HG03565 (cell line): Measurements from ENCODE around the gene DMTF1.
"Not testable (repeated sequence)": the region's sequence is repeated elsewhere in the genome, so short reads cannot be mapped to it uniquely, and the experiment has no call there.

Source experiments
- ATAC-seq: cut with Tn5 transposase; IDR thresholded peaks from one replicate; pipeline ENCODE4 v1.9.1; 2021; ENCODE audit warnings: mild to moderate bottlenecking, moderate library complexity; ENCODE audit not compliant: unreplicated experiment

DMTF1 gene

GRCh38 chr7:87220026-87220733 is 67.9 kb downstream of the DMTF1 start:
- peak; percentile 25 for ATAC-seq

- no peak for ATAC-seq
Observed at GRCh38 chr7:87220734-87221215, 68.5 kb downstream of the DMTF1 start.

GRCh38 chr7:87223666-87224065 is 71.4 kb downstream of the DMTF1 start:
- ATAC-seq = no peak

- no peak for ATAC-seq
Observed at GRCh38 chr7:87225696-87226095, 73.4 kb downstream of the DMTF1 start.

- ATAC-seq = peak; percentile 45
Observed at GRCh38 chr7:87226495-87226894, 74.2 kb downstream of the DMTF1 start.

- ATAC-seq = no peak
Observed at GRCh38 chr7:87231258-87231657, 79.0 kb downstream of the DMTF1 start.

- ATAC-seq = no peak
Observed at GRCh38 chr7:87231711-87232110, 79.5 kb downstream of the DMTF1 start.

- ATAC-seq = no peak
Observed at GRCh38 chr7:87234949-87235348, 82.7 kb downstream of the DMTF1 start.

- not testable (repeated sequence) for ATAC-seq
Observed at GRCh38 chr7:87238464-87239051, 86.3 kb downstream of the DMTF1 start.

- ATAC-seq = not testable (repeated sequence)
Observed at GRCh38 chr7:87245671-87246070, 93.4 kb downstream of the DMTF1 start.
